GM18861 (cell line): Measurements from ENCODE around the gene PAXX.
"Not testable (repeated sequence)": the region's sequence is repeated elsewhere in the genome, so short reads cannot be mapped to it uniquely, and the experiment has no call there.

Experiments
- ATAC-seq: cut with Tn5 transposase; IDR thresholded peaks from one replicate; pipeline ENCODE4 v1.9.1; 2021; ENCODE audit not compliant: unreplicated experiment

The PAXX gene

DNA sequence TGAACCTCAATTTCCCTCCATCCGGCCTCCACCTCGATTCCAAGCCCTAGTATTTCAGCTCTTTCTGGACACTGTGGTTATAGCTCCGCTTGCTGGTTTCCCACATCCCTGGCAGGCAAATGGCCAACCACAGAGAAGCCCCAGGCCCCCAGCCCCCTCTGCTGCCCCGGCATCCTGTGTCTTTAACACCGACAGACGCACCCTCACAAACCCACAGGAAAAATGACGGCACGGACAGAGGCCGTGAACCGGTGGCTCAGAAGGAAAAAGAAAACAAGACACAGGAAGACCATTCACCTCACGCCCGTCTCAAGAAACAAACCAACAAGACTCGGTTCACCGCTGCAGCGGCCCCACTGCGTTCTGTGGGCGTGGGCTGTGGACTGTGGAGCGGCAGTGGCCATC lies 5.6 kb downstream of the PAXX start:
- no peak for ATAC-seq

- ATAC-seq = peak; percentile 80
Observed at GRCh38 chr9:137000177-137000930, 8.1 kb downstream of the PAXX start.

GRCh38 chr9:137001857-137002645 lies 9.8 kb downstream of the PAXX start:
- ATAC-seq = no peak

- ATAC-seq = no peak
Observed at GRCh38 chr9:137002646-137003041, 10.4 kb downstream of the PAXX start.

GRCh38 chr9:137004285-137004684 lies 12.1 kb downstream of the PAXX start:
- ATAC-seq = not testable (repeated sequence)

GRCh38 chr9:137006116-137007003 lies 14.1 kb downstream of the PAXX start:
- no peak for ATAC-seq

DNA sequence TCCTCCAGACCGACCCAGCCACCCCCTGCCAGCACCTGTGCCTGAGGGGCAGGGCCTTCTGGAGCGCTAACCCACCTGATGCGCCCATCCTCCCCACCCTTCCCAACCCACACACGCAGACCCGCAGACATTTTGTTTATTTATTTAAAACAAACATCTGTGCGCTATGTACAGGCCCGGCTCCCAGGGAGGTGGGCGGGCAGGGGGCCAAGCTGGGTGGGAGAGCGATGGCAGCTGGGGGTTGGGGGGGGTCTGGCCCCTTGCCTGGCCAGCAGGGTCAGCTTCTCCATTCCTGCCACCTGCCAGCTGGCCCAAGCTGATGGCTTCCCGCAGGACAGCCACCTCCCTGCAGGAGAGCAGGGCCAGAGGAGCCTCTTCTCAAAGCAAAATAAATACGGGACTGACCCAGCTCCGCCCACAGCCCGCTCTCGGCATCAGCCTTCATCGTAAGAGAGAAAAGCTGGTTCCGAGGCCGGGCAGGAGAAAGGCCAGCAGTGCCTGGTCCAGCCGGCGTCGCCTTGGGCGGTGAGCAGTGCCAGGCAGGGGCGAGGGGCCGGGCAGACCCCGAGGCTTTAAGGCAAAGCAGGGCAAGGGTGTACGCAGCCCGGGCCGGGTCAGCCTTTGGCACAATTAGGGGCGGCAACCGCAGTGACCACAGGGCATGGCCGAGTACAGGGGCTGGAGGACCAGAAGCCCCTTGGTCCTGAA lies 15.0 kb downstream of the PAXX start:
- no peak for ATAC-seq

GRCh38 chr9:137007816-137008270 lies 15.6 kb downstream of the PAXX start:
- ATAC-seq = no peak

DNA sequence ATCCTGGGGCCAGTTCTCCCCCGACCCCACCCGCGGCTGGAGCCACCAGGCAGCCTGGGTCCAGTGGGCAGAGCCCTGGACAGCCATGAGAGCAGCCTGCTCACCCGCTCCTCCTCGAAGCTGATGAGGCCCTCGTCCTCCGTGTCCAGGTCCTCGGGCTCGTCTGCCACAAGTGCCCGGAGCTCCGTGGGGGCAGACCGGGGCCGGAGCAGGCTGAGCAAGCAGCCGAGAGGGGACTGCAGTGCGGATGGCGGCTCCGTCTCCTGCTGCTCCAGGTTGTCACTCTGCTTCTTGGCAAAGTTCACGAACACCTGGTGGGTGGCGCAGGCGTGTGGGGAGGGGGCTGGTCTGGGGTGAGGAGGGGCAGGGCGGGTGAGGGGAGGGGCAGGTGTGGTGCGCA lies 16.1 kb downstream of the PAXX start:
- ATAC-seq = no peak

- ATAC-seq = no peak
Observed at GRCh38 chr9:137009217-137009616, 17.0 kb downstream of the PAXX start.

- ATAC-seq = no peak
Observed at GRCh38 chr9:137009938-137010732, 17.9 kb downstream of the PAXX start.

DNA sequence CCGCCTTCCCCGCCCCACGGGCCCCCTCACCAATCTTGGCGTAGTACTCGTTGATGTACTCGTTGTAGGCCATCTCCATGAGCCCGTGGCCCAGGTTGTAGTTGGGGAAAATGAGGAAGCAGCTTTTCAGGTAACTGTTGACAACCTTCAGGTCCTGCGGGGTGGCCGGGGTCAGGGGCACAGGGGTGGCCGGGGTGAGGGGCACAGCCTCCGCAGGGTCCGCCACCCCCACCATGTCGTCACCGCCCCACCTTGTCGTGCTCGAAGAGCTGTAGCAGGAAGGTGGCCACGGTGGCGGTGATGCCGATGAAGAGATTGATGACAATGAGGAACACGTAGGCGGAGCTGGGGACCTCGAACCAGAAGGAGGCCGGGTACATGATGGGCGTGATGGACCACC lies 18.9 kb downstream of the PAXX start:
- ATAC-seq = no peak

DNA sequence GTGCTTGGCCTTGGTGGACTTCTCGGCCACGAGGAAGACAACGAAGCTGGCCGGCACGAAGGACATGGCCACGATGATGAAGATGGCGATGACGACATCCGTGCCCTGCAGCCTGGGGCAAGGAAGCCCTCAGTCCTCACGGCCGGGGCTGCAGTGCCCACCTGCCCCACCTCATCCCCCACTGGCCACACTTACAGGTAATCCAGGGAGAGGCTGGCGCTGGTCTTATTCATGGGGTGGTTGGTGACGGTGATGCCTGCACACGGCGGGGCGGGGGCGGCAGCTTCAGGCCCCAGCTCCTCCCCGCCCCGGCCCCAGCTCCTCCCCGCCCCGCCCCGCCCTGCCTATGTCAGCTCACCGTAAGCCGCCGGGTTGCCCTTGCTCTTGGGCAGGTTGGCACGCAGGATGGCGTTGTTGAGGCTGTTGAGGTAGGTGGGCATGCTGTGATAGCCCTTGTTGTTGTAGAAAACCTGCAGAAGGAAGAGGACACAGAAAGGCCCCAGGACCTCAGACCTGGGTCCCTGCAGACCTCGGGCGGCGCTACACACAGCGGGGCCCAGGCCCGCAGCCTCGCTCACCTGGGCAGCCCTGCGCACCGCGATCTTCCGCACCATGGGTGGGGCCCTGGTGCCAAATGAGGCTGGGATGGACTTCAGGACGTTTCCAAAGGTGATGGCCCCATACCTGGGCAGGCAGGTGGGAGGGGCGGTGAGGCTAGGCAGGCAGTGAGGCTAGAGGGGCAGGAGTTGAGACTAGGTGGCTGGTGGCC lies 19.9 kb downstream of the PAXX start:
- ATAC-seq = no peak

DNA sequence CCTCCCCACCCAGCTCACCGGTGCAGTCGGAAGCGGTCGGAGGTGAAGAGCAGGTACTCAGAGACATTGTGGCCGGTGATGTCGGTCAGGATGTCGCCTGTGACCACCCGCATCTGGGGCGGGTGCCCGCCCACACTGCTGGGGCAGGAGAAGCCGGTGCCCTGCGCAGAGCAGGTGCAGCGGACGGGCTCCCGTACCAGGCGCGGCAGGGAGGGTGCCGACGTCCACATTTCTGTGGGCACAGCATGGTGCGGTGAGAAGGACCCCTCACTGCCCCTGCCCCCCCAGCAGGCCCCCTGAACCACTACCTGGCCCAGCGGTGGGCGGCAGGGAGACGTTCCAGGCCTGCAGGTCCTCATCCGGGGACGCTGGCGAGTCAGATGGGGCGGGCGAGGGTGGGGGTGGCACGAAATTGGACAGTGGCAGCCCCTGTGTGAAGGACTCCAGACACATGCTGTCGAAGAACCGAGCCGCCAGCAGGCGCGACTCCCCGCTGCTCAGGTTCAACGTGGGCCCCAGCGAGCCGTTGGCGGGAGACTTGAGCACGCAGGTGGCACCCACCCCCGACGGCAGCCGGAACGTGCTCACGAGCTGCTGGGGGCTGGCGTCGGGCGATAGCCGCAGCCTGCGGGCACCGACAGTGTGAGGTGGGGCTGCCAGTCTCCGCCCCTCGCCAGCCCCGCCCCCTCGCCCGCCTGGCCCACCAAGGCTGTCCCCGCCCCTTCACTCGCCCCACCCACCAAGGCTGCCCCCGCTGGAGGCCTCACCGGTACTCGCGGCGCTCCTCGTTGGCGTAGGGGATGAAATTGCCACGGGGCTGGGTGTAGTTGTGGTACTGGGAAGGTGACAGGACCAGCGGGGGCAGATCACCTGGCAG lies 20.7 kb downstream of the PAXX start:
- no peak for ATAC-seq

GRCh38 chr9:137013571-137013940 lies 21.3 kb downstream of the PAXX start:
- ATAC-seq = no peak

- ATAC-seq = no peak
Observed at GRCh38 chr9:137014166-137014565, 21.9 kb downstream of the PAXX start.

DNA sequence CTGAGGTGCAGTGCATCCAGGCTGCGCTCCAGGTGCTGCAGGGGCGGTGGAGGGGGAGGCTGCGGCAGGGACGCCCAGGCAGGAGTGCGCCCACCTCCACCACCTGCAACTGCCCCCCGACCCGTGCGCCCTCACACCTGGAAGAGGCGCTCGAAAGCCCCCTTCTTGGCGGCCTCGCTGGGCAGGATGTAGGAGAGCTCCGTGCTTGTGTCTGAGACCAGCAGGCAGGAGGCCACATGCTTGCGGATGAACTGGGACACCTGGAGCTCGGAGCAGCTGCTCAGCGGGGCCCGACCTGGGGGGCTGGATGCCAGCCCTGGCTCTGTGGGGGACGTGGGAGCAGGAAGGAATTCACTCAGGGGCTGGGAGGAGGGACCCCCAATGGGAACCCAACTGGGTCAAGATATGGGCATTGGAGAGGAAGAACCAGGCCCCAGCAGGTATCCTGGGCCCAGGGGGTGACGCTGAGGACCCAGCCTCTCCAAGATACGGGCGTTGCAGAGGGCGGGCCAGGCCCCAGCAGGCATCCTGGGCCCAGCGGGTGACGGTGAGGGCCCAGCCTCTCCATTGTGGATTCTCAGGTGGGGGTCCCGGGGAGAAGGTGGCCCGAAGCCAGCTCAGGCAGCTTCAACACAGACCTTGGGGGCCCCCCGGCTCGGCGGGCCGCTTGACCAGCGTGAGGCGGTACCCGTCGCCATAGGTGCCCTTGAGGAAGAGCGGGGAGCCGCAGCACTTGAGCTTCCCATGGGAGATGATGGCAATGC lies 22.7 kb downstream of the PAXX start:
- no peak for ATAC-seq

GRCh38 chr9:137015540-137015930 lies 23.3 kb downstream of the PAXX start:
- no peak for ATAC-seq
